K562 (cell line): ENCODE measurements around the gene MYO1D. TPM values are rescaled to one million over a fixed set of nuclear protein-coding genes. Genes with fewer than 3 reads are reported as not detected.

Source experiments
- AFF4 ChIP-seq: sonication (generic); formaldehyde crosslinking; IDR thresholded peaks from 2 replicates; pipeline ENCODE4 v1.8.0; 2023; ENCODE audit warnings: mild to moderate bottlenecking, missing genetic modification reagents
- ARID1B ChIP-seq: fragments of 450-650 bp; IDR thresholded peaks from 2 replicates; pipeline ENCODE4 v1.6.1; 2016; ENCODE audit warnings: antibody characterized with exemption, mild to moderate bottlenecking, inconsistent platforms
- CREB5 ChIP-seq: fragments of 250-450 bp; sonication (Bioruptor Pico); IDR thresholded peaks from 2 replicates; pipeline ENCODE4 v1.5.0; 2020; ENCODE audit warnings: mild to moderate bottlenecking
- HCFC1 ChIP-seq: IDR thresholded peaks from 2 replicates; pipeline ENCODE4 v1.6.1; 2012; ENCODE audit warnings: low read depth, low read length, improper control_type of control experiment
- HMBOX1 ChIP-seq: sonication (generic); IDR thresholded peaks from 2 replicates; pipeline ENCODE4 v1.6.1; 2016
- IRF2 ChIP-seq: sonication (generic); formaldehyde crosslinking; IDR thresholded peaks from 2 replicates; pipeline ENCODE4 v1.8.1; 2022; ENCODE audit warnings: mild to moderate bottlenecking, missing genetic modification reagents
- KDM2B ChIP-seq: fragments of 250-450 bp; sonication (Bioruptor Pico); IDR thresholded peaks from 2 replicates; pipeline ENCODE4 v1.8.0; 2021; ENCODE audit warnings: mild to moderate bottlenecking, moderate library complexity
- PHF21A ChIP-seq: fragments of 450-650 bp; IDR thresholded peaks from 2 replicates; pipeline ENCODE4 v1.6.1; 2017; ENCODE audit warnings: low read depth, borderline replicate concordance
- PML ChIP-seq: IDR thresholded peaks from 2 replicates; pipeline ENCODE4 v1.6.1; 2012; ENCODE audit warnings: low read length, inconsistent platforms
- POLR2B ChIP-seq: fragments of 450-650 bp; IDR thresholded peaks from 2 replicates; pipeline ENCODE4 v1.6.1; 2018; ENCODE audit warnings: low read depth; ENCODE audit not compliant: partially characterized antibody
- RBM14 ChIP-seq: fragments of 200-400 bp; formaldehyde crosslinking; IDR thresholded peaks from 2 replicates; pipeline ENCODE4 v1.6.1; 2018; ENCODE audit warnings: low read depth, mild to moderate bottlenecking, low read length, moderate library complexity, borderline replicate concordance; ENCODE audit not compliant: insufficient read depth
- RFX7 ChIP-seq: fragments of 250-450 bp; sonication (Bioruptor Pico); IDR thresholded peaks from 2 replicates; pipeline ENCODE4 v1.5.1; 2021; ENCODE audit warnings: mild to moderate bottlenecking
- STAT6 ChIP-seq: sonication (generic); formaldehyde crosslinking; IDR thresholded peaks from 2 replicates; pipeline ENCODE4 v1.8.1; 2023; ENCODE audit warnings: mild to moderate bottlenecking, missing genetic modification reagents
- TAF9B ChIP-seq: fragments of 450-650 bp; IDR thresholded peaks from 2 replicates; pipeline ENCODE4 v1.6.1; 2018; ENCODE audit warnings: mild to moderate bottlenecking; ENCODE audit not compliant: partially characterized antibody
- TRIM28 ChIP-seq: fragments of 450-650 bp; IDR thresholded peaks from 2 replicates; pipeline ENCODE4 v1.6.1; 2017
- ZNF282 ChIP-seq: sonication (generic); formaldehyde crosslinking; IDR thresholded peaks from 2 replicates; pipeline ENCODE4 v1.8.1; 2023; ENCODE audit warnings: missing genetic modification reagents
- ZNF655 ChIP-seq: fragments of 250-450 bp; sonication (Bioruptor Pico); IDR thresholded peaks from 2 replicates; pipeline ENCODE4 v1.5.0; 2021
- ZNF76 ChIP-seq: fragments of 250-450 bp; sonication (Bioruptor Pico); IDR thresholded peaks from 2 replicates; pipeline ENCODE4 v1.4.0; 2020; ENCODE audit warnings: mild to moderate bottlenecking, moderate library complexity, borderline replicate concordance
- polyA plus RNA-seq, 8 experiments: library from polyadenylated mRNA; depleted of rRNA in 4 of 8; stranded (reverse) in 5 of 8; unstranded in 3 of 8; fragments of >200 nt; fragmentation: Nextera tagmentation in 2 of 8; fragmentation: Illumina TruSeq in 1 of 8; extraction: Ambion mirVana in 2 of 8; extraction: Trizol in 1 of 8; gene quantifications; 2 replicates each; pipeline versions ENCODE4 v1.2.1 to v1.2.3, GENCODE V29; 2011 to 2014; ENCODE audit warnings: inconsistent platforms in 1 of 8, missing spikeins in 1 of 8
- total RNA-seq, 7 experiments: library from RNA; depleted of rRNA in 6 of 7; stranded (reverse); fragments of >200 nt in 6 of 7; fragmentation: Illumina TruSeq in 2 of 7; extraction: Trizol in 2 of 7; gene quantifications; 2 replicates each; pipeline versions ENCODE4 v1.2.1 to v1.2.3, GENCODE V29; 2011 to 2021; ENCODE audit warnings: low replicate concordance in 1 of 7

The MYO1D gene
- total and polyA plus RNA-seq, 9 of the 15 experiments (the other 6 are each of a cell fraction or from before 2014, with no cell fraction given) = 2.1 to 71.2 (median 45.4) TPM

- TF ChIP-seq ZNF76 (CRISPR knock-in tag) (no peak), AFF4 (CRISPR knock-in tag) (peak; percentile 66; the same call in 1 of the 2 replicates), IRF2 (CRISPR knock-in tag) (no peak), RBM14 (0 out of 2 replicates have a peak, but pooled peaks have one; percentile 76), STAT6 (CRISPR knock-in tag) (no peak), PML (no peak; the same call in 1 of the 2 replicates), ZNF282 (CRISPR knock-in tag) (no peak), RFX7 (CRISPR knock-in tag) (no peak), KDM2B (no peak), HCFC1 (peak; percentile 99), TRIM28 (no peak), CREB5 (CRISPR knock-in tag) (no peak), ARID1B (peak; percentile 32; the same call in 1 of the 2 replicates), ZNF655 (CRISPR knock-in tag) (no peak), POLR2B (peak; percentile 85), PHF21A (no peak), TAF9B (peak; percentile 91), HMBOX1 (no peak)
These were observed 432.4 kb downstream of the MYO1D start, which contains the start of gene PSMD11 (continued) for GRCh38 chr17:32444301-32445073.
